GM18868 (cell line): ENCODE results near the gene MVB12A.
A peak's percentile ranks its signal among the peaks of the same experiment; 100 is the strongest.

Experiments
- ATAC-seq: cut with Tn5 transposase; IDR thresholded peaks from one replicate; pipeline ENCODE4 v1.9.1; 2021; ENCODE audit warnings: mild to moderate bottlenecking, moderate library complexity; ENCODE audit not compliant: unreplicated experiment

Gene MVB12A

DNA sequence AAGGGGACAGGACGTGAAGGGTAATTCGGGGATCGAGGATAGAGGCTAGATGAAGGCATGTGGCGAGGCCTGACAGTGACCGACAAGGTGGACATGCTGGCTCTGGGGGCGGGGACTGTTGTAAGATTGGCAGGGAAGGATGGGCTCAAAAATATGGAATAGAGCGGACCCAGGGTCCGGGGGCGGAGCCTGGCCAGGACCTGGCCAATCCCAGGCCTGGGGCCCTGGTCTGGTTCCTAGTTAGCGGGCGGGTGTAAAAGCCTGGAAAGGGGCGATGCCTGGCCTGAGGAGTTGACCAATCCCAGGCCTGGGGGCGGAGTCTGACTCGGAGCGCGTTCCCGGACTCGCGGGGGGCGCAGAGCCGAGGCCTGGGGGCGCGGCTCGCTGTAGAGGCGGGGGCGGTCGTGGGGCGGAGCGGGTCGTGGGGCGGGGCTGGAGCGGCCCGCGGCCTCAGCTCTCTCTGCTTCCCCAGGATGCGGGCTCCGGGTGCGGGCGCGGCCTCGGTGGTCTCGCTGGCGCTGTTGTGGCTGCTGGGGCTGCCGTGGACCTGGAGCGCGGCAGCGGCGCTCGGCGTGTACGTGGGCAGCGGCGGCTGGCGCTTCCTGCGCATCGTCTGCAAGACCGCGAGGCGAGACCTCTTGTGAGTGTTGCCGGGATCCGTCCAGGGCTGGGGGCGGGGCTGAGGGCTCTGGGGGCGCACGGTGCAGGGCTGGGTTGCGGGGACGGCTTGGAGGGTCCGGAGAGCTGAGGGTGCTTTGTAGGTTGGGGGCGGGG, 50.4 kb downstream of the MVB12A start, which contains the start of gene SLC27A1:
TSS of gene SLC27A1 (plus strand) at position 457 of the 774 bp plus-strand sequence. CDS start at position 474, 17 bp downstream.
- peak; percentile 80 for ATAC-seq

DNA sequence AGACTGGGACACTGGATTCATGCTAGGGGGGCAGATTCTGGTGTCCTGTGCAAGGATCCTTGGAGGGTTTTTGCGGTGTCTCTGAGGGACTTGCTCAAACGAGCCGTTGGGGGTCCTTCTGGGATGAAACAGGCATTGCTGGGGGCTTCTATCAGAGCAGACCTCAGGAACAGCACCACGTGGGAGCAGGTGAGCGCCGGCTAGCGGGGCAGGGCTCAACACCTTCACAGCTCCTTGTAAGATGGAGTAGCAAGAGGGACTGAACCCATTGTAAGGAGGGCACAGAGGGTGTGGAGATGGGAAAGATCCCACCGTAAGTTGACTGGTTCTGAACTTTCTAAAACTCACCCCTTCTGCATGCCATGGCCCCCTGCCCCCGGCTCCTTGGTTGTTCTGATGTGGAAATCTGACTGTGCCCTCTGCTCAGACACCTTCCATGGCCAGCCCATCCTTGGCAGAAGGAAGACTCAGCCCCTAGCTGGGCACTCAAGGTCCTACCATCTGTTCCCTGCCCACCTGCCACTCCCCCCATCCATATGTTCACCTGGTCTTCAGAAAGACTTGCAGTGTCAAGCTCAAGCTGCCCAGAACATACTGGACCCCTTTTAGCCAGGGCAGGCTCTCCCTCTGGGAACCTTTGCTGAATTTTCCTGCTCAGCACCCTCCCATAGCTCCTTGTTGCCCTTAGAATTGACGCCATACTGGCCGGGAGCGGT, 51.7 kb downstream of the MVB12A start:
- no peak for ATAC-seq

DNA sequence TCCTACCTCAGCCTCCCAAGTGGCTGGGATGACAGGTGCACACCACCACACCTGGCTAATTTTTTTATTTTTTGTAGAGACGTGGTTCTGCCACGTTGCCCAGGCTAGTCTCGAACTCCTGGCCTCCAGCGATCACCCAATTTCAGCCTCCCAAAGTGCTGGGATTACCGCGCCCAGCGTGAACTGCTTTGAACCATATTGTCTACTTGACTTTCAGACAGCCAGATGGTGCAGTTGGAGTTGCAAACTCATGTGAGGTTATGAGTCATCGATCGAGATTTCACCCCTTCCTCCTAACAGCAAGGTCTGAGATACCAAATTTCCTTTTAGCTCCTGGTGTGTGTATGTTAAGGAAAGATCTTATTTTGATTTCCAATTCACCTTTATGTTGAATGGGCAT, 53.2 kb downstream of the MVB12A start:
- ATAC-seq = no peak
